Liver (tissue), 3 donors: Measurements from ENCODE around the gene CHRNB1.

Experiments
- EGR1 ChIP-seq, 2 donors: IDR thresholded peaks; 2 replicates each; pipeline ENCODE4 v1.6.1; 2016 to 2018; ENCODE audit warnings: antibody characterized with exemption in 2 of 2, low read depth in 2 of 2
- GABPA ChIP-seq, 2 donors: IDR thresholded peaks in 1 of 2; conservative IDR thresholded peaks in 1 of 2; 2 replicates each; pipeline ENCODE4 v1.6.1; 2016; ENCODE audit warnings: antibody characterized with exemption in 2 of 2, mild to moderate bottlenecking in 1 of 2, moderate library complexity in 1 of 2
- JUND ChIP-seq, 2 donors: IDR thresholded peaks; 2 replicates each; pipeline ENCODE4 v1.6.1; 2016; ENCODE audit warnings: antibody characterized with exemption in 2 of 2
- MAX ChIP-seq: IDR thresholded peaks from 2 replicates; pipeline ENCODE4 v1.6.1; 2016; ENCODE audit warnings: antibody characterized with exemption
- RAD21 ChIP-seq, 2 donors: IDR thresholded peaks; 2 replicates each; pipeline ENCODE4 v1.6.1; 2016; ENCODE audit warnings: antibody characterized with exemption in 2 of 2, mild to moderate bottlenecking in 2 of 2
- RXRA ChIP-seq, 2 donors: IDR thresholded peaks; 2 replicates each; pipeline ENCODE4 v1.6.1; 2017 to 2018; ENCODE audit warnings: antibody characterized with exemption in 2 of 2, mild to moderate bottlenecking in 1 of 2
- TAF1 ChIP-seq: conservative IDR thresholded peaks from 2 replicates; pipeline ENCODE4 v1.6.1; 2016; ENCODE audit warnings: antibody characterized with exemption, mild to moderate bottlenecking
- TF ChIP-seq, protein P1 (sequence below): fragments of 150-350 bp; IDR thresholded peaks from 2 replicates; pipeline ENCODE4 v1.5.1; 2017; ENCODE audit warnings: improper control_type of control experiment, low read depth, low read length; ENCODE audit not compliant: missing input control
- TF ChIP-seq, protein P2 (sequence below): IDR thresholded peaks from 2 replicates; pipeline ENCODE4 v1.6.1; 2016; ENCODE audit warnings: antibody characterized with exemption, mild to moderate bottlenecking
- donor health status: healthy.
- donor health status: healthy.

GRCh38 chr17:7437369-7437863 is 7.4 kb upstream of the CHRNB1 start:
- TF ChIP-seq, protein P1, sequence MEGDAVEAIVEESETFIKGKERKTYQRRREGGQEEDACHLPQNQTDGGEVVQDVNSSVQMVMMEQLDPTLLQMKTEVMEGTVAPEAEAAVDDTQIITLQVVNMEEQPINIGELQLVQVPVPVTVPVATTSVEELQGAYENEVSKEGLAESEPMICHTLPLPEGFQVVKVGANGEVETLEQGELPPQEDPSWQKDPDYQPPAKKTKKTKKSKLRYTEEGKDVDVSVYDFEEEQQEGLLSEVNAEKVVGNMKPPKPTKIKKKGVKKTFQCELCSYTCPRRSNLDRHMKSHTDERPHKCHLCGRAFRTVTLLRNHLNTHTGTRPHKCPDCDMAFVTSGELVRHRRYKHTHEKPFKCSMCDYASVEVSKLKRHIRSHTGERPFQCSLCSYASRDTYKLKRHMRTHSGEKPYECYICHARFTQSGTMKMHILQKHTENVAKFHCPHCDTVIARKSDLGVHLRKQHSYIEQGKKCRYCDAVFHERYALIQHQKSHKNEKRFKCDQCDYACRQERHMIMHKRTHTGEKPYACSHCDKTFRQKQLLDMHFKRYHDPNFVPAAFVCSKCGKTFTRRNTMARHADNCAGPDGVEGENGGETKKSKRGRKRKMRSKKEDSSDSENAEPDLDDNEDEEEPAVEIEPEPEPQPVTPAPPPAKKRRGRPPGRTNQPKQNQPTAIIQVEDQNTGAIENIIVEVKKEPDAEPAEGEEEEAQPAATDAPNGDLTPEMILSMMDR, result no peak
- TF ChIP-seq MAX (no peak), EGR1 (IDR thresholded peaks at IDR 0.05; ENCODE audit: low read depth in 2 of 2) (no peak), RAD21 (IDR thresholded peaks at IDR 0.05) (no peak), GABPA (IDR thresholded peaks at IDR 0.05 in 1 of 2, conservative IDR thresholded peaks at IDR 0.05 in 1 of 2) (no peak), JUND (IDR thresholded peaks at IDR 0.05) (no peak), RXRA (IDR thresholded peaks at IDR 0.05) (no peak), TAF1 (no peak)
- TF ChIP-seq, protein P2, sequence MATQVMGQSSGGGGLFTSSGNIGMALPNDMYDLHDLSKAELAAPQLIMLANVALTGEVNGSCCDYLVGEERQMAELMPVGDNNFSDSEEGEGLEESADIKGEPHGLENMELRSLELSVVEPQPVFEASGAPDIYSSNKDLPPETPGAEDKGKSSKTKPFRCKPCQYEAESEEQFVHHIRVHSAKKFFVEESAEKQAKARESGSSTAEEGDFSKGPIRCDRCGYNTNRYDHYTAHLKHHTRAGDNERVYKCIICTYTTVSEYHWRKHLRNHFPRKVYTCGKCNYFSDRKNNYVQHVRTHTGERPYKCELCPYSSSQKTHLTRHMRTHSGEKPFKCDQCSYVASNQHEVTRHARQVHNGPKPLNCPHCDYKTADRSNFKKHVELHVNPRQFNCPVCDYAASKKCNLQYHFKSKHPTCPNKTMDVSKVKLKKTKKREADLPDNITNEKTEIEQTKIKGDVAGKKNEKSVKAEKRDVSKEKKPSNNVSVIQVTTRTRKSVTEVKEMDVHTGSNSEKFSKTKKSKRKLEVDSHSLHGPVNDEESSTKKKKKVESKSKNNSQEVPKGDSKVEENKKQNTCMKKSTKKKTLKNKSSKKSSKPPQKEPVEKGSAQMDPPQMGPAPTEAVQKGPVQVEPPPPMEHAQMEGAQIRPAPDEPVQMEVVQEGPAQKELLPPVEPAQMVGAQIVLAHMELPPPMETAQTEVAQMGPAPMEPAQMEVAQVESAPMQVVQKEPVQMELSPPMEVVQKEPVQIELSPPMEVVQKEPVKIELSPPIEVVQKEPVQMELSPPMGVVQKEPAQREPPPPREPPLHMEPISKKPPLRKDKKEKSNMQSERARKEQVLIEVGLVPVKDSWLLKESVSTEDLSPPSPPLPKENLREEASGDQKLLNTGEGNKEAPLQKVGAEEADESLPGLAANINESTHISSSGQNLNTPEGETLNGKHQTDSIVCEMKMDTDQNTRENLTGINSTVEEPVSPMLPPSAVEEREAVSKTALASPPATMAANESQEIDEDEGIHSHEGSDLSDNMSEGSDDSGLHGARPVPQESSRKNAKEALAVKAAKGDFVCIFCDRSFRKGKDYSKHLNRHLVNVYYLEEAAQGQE, result no peak
